MCF 10A (cell line): ENCODE measurements around the gene CABLES1. TPM values are rescaled to one million over a fixed set of nuclear protein-coding genes. Genes with fewer than 3 reads are reported as not detected.
"Not testable (repeated sequence)": the region's sequence is repeated elsewhere in the genome, so short reads cannot be mapped to it uniquely, and the experiment has no call there.

ENCODE experiments used
- BruUV-seq: library from RNA; stranded (reverse); fragments of 400-500 nt; replicated peaks from 2 replicates; lab custom pipeline; 2021; lab: Mats Ljungman, UMichigan
- CTCF ChIA-PET: fragments of 300-600 bp; sonication (Branson Sonifier 250); formaldehyde crosslinking; extraction: SDS; loops from one replicate; lab custom pipeline; 2021; ENCODE audit warnings: antibody characterized with exemption, inconsistent platforms; lab: Yijun Ruan, JAX
- POLR2A ChIA-PET: fragments of 300-600, 350-650 bp; sonication (Branson Sonifier 250); formaldehyde crosslinking; extraction: SDS; loops from one replicate; lab custom pipeline; 2020; ENCODE audit warnings: antibody characterized with exemption, inconsistent platforms; lab: Yijun Ruan, JAX
- DNase-seq: peaks from one replicate; pipeline ENCODE4 v3.0.0-alpha.2; 2018; ENCODE audit not compliant: unreplicated experiment
- H3K27ac Mint-ChIP-seq: one replicate; pipeline ENCODE4 v1.8.0; 2022; ENCODE audit warnings: mild to moderate bottlenecking, low read depth, mixed read lengths; ENCODE audit not compliant: unreplicated experiment
- H3K27me3 Mint-ChIP-seq: one replicate; pipeline ENCODE4 v1.8.0; 2022; ENCODE audit warnings: mixed read lengths; ENCODE audit not compliant: insufficient read depth, unreplicated experiment
- H3K36me3 Mint-ChIP-seq: one replicate; pipeline ENCODE4 v1.8.0; 2022; ENCODE audit warnings: mild to moderate bottlenecking, moderate library complexity, mixed read lengths; ENCODE audit not compliant: insufficient read depth, unreplicated experiment
- H3K4me1 Mint-ChIP-seq: one replicate; pipeline ENCODE4 v1.8.0; 2022; ENCODE audit warnings: mixed read lengths; ENCODE audit not compliant: insufficient read depth, unreplicated experiment
- H3K4me3 Mint-ChIP-seq: one replicate; pipeline ENCODE4 v1.8.0; 2022; ENCODE audit warnings: mild to moderate bottlenecking, moderate library complexity, mixed read lengths; ENCODE audit not compliant: unreplicated experiment
- H3K9me3 Mint-ChIP-seq: one replicate; pipeline ENCODE4 v1.8.0; 2022; ENCODE audit warnings: mixed read lengths; ENCODE audit not compliant: unreplicated experiment
- CTCF ChIP-seq: fragments of 200-600 bp; IDR thresholded peaks from one replicate; pipeline ENCODE4 v1.8.0; 2022; ENCODE audit warnings: antibody characterized with exemption, mild to moderate bottlenecking; ENCODE audit not compliant: unreplicated experiment
- intact Hi-C: fragments of 100-400 bp; cut with micrococcal nuclease; formaldehyde crosslinking; loops from 2 replicates; pipeline ENCODE4 v1.14.1; 2022
- total RNA-seq: library from RNA; stranded (reverse); gene quantifications from 2 replicates; pipeline ENCODE4 v1.2.3, GENCODE V29; 2022

CABLES1 gene
- total RNA-seq, 1 experiment from 2014 or later, result 3.2 TPM

GRCh38 chr18:23266717-23267446 lies 131.6 kb downstream of the CABLES1 start:
- intact Hi-C loops, result no loop called here
- BruUV-seq, result no TSS peak
- peaks cover 9% of the 10 kb centered on the region for H3K9me3 Mint-ChIP-seq
- CTCF ChIA-PET, result interaction anchor here (1.1 kb wide), 1 partner anchor 12 kb away, joined by 3 read pairs; no protein-coding TSS in a partner anchor
- no peak overlapping the region for H3K4me3 Mint-ChIP-seq
- no peak for TF ChIP-seq CTCF
- POLR2A ChIA-PET, result no interaction called here
- H3K36me3 Mint-ChIP-seq, result no peaks in the 10 kb centered on the region
- no peaks in the 10 kb centered on the region for H3K4me1 Mint-ChIP-seq
- no peak overlapping the region for H3K27ac Mint-ChIP-seq
- DNase-seq, result no peak
- H3K27me3 Mint-ChIP-seq, result no peaks in the 10 kb centered on the region

GRCh38 chr18:23267447-23267776 lies 132.1 kb downstream of the CABLES1 start:
- Mint-ChIP-seq H3K27me3 (no peaks in the 10 kb centered on the region), H3K9me3 (peaks cover 9% of the 10 kb centered on the region), H3K36me3 (no peaks in the 10 kb centered on the region), H3K4me1 (no peaks in the 10 kb centered on the region), H3K4me3 (no peak overlapping the region), H3K27ac (no peak overlapping the region)
- ChIA-PET CTCF (interaction anchor here (1.1 kb wide), 1 partner anchor 11 kb away, joined by 3 read pairs; no protein-coding TSS in a partner anchor), POLR2A (no interaction called here)
- no peak for DNase-seq
- no peak for TF ChIP-seq CTCF
- intact Hi-C loops, result no loop called here
- no TSS peak for BruUV-seq

GRCh38 chr18:23268641-23269040 lies 133.4 kb downstream of the CABLES1 start:
- DNase-seq, result no peak
- intact Hi-C loops, result no loop called here
- Mint-ChIP-seq H3K27ac (no peak overlapping the region), H3K4me1 (no peaks in the 10 kb centered on the region), H3K27me3 (no peaks in the 10 kb centered on the region), H3K36me3 (no peaks in the 10 kb centered on the region), H3K4me3 (no peak overlapping the region), H3K9me3 (peaks cover 9% of the 10 kb centered on the region)
- POLR2A ChIA-PET, result no interaction called here
- CTCF ChIA-PET, result interaction anchor here (1.7 kb wide), 1 partner anchor 8 kb away, joined by 3 read pairs; no protein-coding TSS in a partner anchor
- no peak for TF ChIP-seq CTCF
- BruUV-seq, result no TSS peak

GRCh38 chr18:23269068-23269467 lies 133.8 kb downstream of the CABLES1 start:
- H3K9me3 Mint-ChIP-seq, H3K4me3 Mint-ChIP-seq, BruUV-seq, H3K36me3 Mint-ChIP-seq, H3K27ac Mint-ChIP-seq, H3K27me3 Mint-ChIP-seq, POLR2A ChIA-PET, H3K4me1 Mint-ChIP-seq, intact Hi-C loops, DNase-seq: not testable (repeated sequence)
- CTCF ChIA-PET, result interaction anchor here (1.7 kb wide), 1 partner anchor 9 kb away, joined by 3 read pairs; no protein-coding TSS in a partner anchor
